ENCODE data around the gene ABLIM2. TPM values are rescaled to one million over a fixed set of nuclear protein-coding genes. Genes with fewer than 3 reads are reported as not detected.

The ABLIM2 gene
- total and polyA plus RNA-seq, 3 donors from 2014 or later = 5.2 to 7.5 (median 6.9) TPM

- Histone ChIP-seq H3K9me3 (no peaks in the 10 kb centered on the region), H3K4me1 (no peaks in the 10 kb centered on the region), H3K27ac (no peak overlapping the region), H3K27me3 (no peaks in the 10 kb centered on the region), H3K36me3 (ENCODE audit: low read depth, missing control alignments) (no peaks in the 10 kb centered on the region), H3K4me3 (no peak overlapping the region)
- TF ChIP-seq POLR2A (IDR thresholded peaks at IDR 0.05) (no peak), CTCF (IDR thresholded peaks at IDR 0.05) (no peak)
- WGBS, 2 donors = 81 to 84% methylated on average over 17 of the region's 17 CpGs
- intact Hi-C loops (cut with DNase I; ENCODE audit: low total_unique reads) = no loop called here
- DNase-seq = no peak
Measured at GRCh38 chr4:8073206-8073863, 85.3 kb downstream of the ABLIM2 start.

GRCh38 chr4:8072235-8072968, 86.2 kb downstream of the ABLIM2 start:
- Histone ChIP-seq H3K36me3 (ENCODE audit: low read depth, missing control alignments) (no peaks in the 10 kb centered on the region), H3K4me3 (no peak overlapping the region), H3K4me1 (no peaks in the 10 kb centered on the region), H3K9me3 (no peaks in the 10 kb centered on the region), H3K27me3 (no peaks in the 10 kb centered on the region), H3K27ac (no peak overlapping the region)
- DNase-seq = no peak
- WGBS, 2 donors = 85 to 88% methylated on average over 14 to 19 of the region's 20 CpGs
- TF ChIP-seq CTCF (IDR thresholded peaks at IDR 0.05) = no peak
- TF ChIP-seq POLR2A (IDR thresholded peaks at IDR 0.05) = no peak
- intact Hi-C loops (cut with DNase I; ENCODE audit: low total_unique reads) = no loop called here

- TF ChIP-seq CTCF (IDR thresholded peaks at IDR 0.05) (no peak), POLR2A (IDR thresholded peaks at IDR 0.05) (no peak)
- no peaks in the 10 kb centered on the region for H3K27me3 ChIP-seq
- intact Hi-C loops (cut with DNase I; ENCODE audit: low total_unique reads) = no loop called here
Measured at GRCh38 chr4:8071766-8072165, 86.8 kb downstream of the ABLIM2 start.

GRCh38 chr4:8070736-8071718, 87.6 kb downstream of the ABLIM2 start:
- Histone ChIP-seq H3K27me3 (no peaks in the 10 kb centered on the region), H3K4me3 (no peak overlapping the region), H3K4me1 (no peaks in the 10 kb centered on the region), H3K27ac (no peak overlapping the region), H3K9me3 (no peaks in the 10 kb centered on the region), H3K36me3 (ENCODE audit: low read depth, missing control alignments) (no peaks in the 10 kb centered on the region)
- WGBS, 2 donors = 70 to 76% methylated on average over 24 to 30 of the region's 30 CpGs
- intact Hi-C loops (cut with DNase I; ENCODE audit: low total_unique reads) = no loop called here
- DNase-seq = no peak
- TF ChIP-seq POLR2A (IDR thresholded peaks at IDR 0.05) (no peak), CTCF (IDR thresholded peaks at IDR 0.05) (no peak)

More at GRCh38 chr4:8071766-8072165, 86.8 kb downstream of the ABLIM2 start:
- H3K4me3 ChIP-seq = no peak overlapping the region
- no peaks in the 10 kb centered on the region for H3K4me1 ChIP-seq
- no peaks in the 10 kb centered on the region for H3K9me3 ChIP-seq
- DNase-seq = no peak
- no peak overlapping the region for H3K27ac ChIP-seq
- no peaks in the 10 kb centered on the region for H3K36me3 ChIP-seq (ENCODE audit: low read depth, missing control alignments)
- WGBS, 2 donors = 74 to 85% methylated on average over 10 to 22 of the region's 23 CpGs
